Embryonic facial prominence (tissue), 1 donor: Measurements from ENCODE around the gene TRA2B.
"Not testable (repeated sequence)": the region's sequence is repeated elsewhere in the genome, so short reads cannot be mapped to it uniquely, and the experiment has no call there.

Experiments used
- DNase-seq: peaks from one replicate; pipeline ENCODE4 v3.0.0-alpha.2; 2016; ENCODE audit errors: extremely low spot score

The TRA2B gene

DNA sequence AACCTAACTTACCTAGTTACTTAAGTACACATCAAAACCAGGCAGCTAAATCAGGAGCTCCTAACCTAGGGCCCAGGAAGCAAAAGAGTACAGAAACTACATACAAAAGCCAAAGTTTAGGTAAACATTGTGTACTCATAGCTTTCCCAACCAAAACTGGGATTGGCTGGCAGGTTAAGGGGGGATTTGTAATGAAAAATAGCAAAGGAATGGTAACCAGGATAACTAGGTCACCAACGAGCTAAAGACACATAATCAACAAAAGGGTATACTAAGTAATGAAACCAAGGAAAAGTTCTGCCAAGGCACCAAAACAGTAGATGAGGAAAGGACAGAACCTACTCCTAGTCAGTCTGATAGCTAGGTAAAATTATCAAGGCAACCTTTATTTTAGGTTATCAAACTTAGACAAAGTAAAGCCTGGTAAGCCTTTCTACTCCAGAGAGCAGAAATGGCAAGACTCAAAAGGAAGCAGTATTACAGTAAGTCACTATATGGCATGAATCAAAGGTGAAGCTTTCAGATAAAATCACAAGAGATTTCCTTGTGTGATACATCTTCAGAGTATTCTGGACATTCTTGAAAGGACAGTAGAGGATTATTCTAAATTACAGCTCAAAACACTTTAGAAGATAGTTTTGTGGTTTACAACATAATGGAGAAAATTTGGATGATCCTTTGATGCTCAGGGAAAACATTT lies 10.2 kb downstream of the TRA2B start:
- DNase-seq: no peak

DNA sequence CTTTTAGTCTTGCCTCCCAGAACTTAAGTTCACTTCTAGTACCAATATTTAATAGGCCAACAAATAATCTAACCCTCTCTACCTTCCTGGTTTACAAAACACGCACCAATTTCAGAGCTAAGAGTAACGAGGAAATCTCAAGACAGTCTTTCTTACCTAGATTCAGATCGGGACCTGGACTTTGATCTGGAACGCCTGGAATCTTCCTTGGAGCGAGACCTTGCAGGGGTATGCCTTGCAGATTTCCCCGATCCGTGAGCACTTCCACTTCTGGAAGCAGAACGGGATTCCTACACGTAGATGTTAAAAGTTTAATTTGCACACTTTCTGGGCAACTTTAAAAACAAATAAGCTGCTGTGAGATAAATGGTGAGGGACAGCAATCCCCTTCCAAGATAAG lies 11.4 kb downstream of the TRA2B start:
- DNase-seq: no peak

DNA sequence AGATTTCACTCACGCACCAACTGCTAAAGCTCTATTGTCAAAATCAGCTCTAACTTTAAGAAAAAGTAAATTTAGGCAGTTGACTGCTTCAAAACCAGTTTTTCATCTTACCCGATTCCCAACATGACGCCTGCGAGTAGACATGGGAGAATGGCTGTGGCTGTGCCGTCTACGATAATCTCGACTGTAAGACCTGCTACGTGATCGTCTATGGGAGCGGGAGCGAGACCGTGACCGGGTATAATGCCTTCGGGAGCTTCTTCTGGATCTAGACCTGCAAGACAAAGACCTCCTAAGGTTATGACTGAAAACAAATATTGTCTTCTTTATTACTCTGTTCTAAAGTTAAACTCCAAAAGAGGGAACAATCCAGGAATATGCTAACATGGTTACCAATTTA lies 12.5 kb downstream of the TRA2B start:
- DNase-seq: no peak

DNA sequence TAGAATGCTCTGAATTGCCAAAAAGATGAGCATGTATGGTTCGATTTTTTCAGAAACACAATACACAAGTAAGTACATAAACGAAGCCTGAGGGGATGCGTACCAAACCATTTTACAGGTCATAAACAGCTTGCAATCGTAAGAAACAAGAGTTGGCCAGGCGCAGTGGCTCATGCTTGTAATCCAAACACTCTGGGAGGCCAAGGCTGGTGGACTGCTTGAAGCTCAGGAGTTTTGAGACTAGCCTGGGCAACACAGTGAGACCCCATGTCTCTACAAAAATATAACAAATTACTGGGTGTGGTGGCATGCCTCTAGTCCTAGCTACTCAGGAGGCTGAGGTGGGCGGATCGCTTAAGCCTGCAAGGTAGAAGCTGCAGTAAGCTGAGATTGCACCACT lies 13.4 kb downstream of the TRA2B start:
- no peak for DNase-seq

DNA sequence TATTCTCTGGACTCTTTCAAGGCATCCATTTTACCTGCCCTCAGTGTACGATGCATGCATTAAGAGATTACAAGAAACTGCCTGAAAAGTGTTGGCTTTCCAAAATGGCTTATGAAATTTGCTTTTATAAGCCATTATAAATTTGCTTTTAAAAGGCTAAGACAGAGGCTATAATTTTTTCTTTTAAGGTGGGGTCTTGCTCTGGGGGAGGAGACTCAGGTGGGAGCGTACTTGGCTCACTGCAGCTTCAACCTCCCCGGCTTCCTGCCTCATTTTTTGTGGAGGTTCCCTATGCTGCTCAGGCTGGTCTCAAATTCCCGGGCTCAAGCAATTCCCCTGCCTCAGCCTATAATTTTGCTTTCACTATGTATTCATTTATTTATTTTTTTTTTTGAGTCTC lies 17.6 kb downstream of the TRA2B start:
- no peak for DNase-seq

DNA sequence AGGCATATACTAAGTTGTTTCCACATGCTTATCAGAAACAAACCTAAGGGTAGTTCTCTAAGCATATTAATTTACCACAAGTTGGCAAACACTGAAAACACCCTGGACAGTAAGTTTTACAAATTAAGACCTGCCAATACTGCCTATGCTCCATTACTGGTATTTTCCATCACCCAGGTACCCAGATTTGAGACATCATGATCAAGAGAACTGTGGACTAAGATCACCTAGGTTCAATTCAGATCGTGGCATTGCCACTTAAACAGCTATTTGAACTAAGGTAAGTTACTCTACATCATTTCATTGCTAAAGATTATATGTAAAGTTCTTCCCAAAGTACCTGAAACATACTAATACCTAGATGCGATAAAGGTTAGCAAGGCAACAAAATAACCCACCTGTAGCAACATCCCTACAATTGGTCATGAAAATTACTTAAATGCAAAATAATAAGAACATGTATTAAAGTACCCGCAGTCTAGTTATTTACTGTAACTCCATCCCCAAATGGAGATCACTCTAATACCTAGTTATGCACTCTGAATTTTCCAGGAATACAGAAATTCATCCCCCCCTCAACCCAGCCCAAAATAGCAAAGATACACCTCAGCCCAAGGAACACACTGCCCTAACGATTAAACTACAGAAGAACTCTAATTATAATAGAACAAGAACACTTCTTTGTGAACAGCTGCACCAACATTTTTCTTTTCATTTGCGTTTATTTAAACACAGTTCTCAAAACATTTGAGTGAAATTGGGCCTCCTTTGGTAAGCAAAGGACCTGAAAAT lies 21.6 kb downstream of the TRA2B start:
- DNase-seq: no peak

DNA sequence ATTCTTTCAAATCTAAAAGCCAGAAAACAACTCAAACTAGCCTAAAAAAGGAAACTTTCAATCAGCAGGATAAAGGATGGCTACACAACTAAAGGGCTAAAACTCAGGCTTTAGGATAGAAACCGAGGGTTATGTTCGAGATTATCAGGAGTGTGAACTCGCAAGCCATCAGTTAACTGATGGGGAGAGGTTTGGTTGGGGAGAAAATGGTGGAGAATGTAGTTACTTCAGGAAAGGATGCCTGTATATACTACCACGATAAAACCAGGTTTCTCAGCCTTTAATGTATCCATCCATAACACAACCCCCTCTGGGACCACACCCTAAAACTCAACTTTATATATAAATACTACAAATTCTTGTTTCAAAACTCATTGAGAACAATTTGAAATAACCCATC lies 22.2 kb downstream of the TRA2B start:
- no peak for DNase-seq

DNA sequence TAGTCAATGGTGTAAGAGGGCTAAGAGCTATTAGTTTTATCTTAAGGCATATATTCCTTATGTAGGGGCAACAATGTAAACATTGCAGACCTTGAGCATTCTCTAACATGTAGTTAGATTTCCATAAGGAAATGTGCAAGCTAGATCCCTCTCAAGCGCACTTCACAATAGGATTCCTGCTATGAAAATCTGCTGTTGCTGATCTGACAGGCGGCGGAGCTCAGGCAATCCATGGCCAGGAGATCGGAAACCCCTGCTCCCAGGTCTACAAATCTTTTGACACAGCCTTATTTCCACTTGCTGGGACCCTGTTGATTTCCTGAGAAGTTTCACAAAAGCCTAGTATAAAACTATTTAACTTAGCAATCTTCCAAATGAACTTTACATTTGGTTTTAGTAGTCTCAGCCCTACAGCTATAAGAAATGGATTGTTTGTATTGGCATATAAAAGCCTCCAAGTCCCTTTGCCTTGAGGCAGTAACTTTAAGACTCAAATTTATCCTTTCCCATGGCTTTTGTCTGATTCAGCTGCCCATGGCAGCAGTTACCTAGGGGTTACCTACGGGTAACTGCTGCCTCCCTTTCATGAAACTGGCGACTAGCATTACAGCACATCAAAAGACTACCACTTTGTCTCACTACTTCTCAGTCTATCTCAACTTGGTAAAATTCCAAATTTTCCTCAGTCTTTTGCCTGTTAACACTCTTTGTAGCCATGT lies 22.7 kb downstream of the TRA2B start:
- no peak for DNase-seq

DNA sequence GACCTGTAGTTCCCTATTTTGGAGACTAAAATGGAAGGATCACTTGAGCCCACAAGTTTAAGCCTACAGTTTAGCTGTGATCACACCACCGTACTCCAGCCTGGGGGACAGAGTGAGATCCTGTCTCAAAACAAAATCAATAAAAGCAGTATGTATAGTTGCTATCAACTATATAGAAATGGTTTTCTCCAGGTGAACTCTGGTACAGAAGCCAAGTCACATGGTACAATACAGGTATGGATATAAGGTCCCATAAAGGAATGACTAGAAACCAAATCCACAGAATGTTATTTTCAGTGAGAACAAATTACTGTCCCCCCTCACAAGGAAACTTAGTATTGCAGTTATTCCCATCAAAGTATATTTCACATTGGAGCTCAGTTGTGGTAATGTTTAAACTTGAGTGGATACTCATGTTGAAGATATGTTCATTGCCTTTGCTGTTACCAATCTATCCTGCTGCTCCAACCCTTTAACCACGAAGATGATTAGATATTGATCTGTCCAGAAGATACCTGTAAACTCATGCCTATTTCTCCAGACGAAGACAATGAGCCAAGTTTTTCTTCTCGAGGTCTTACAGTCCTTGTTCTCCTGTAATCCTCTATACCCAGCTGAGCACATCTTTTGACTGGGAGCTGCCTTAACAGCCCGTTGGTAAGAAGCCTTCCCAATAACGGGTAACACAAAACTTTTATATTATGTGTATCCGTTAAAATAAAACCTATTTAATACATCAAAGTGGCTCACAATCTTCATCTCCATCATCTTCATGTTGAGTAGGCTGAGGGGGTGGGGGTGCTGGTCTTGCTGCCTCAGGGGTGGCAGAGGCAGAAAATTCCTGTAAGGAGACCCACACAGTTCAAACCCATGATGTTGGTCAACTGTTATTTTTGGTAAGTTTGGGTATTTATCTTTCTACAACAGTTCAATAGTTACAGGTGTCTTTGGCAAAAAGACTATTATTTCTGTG lies 24.6 kb downstream of the TRA2B start:
- no peak for DNase-seq

DNA sequence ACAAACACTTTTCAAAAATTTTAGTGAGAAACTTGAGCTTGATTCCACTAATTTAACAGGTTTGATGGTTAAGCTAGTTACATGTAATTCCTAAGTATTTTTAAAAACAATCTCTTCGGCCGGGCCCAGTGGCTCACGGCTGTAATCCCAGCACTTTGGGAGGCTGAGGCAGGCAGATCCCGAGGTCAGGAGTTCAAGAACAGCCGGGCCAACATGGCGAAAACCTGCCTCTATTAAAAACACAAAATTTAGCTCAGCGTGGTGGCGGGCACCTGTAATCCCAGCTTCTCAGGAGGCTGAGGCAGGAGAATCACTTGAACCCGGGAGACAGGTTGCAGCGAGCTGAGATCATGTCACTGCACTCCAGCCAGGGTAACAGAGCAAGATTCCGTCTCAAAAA lies 25.3 kb downstream of the TRA2B start:
- DNase-seq: no peak

DNA sequence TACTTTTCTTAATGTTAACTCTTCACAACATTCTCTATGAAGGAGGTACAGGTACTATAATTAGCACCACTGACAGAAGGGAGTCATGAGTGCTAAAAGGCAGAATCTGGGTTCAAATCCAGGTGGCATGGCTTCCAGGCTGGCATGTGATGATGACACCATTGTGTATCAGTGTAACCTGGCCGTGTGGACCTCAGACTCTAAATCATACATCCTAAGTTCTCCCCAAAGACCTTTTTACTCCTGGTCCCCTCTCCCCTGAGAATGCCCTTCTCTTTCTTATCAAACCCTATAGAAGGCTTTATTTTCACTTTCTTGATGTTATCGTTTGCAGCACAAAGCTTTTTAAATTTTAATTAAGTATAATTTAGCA lies 26.8 kb downstream of the TRA2B start:
- DNase-seq: not testable (repeated sequence)

DNA sequence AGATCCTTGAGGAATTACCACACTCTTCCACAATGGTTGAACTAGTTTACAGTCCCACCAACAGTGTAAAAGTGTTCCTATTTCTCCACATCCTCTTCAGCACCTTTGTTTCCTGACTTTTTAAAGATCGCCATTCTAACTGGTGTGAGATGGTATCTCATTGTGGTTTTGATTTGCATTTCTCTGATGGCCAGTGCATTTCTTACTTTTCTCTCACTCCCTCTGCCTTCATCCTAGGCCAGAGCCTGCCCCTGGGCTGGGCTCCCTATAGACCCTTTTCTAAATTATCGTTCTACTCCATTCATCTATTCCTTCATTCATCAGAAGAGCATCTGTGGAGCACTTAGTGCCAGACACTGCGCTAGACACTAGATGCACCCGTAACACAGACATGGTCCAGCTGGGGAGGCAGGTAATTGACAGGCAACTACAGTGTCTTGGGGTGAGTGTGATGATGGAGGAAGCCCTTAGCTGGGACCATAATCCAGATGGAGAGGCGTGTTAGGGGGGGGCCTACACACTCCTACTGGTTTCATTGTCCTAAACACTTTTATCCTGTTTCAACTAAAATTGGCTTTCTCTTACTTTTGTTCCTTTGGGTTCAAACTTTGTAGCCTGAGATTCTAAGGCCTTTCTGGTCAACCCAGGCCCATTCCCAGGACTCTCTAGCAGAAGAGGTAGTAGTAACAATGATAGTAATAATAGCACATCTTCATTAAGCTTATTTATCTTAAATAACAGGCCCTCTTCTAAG lies 27.3 kb downstream of the TRA2B start:
- not testable (repeated sequence) for DNase-seq

DNA sequence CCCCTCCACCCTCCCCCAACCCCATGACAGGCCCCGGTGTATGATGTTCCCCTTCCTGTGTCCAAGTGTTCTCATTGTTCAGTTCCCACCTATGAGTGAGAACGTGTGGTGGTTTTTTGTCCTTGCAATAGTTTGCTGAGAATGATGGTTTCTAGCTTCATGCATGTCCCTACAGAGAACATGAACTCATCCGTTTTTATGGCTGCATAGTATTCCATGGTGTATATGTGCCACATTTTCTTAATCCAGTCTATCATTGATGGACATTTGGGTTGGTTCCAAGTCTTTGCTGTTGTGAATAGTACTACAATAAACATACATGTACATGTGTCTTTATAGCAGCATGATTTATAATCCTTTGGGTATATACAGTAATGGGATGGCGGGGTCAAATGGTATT lies 27.9 kb downstream of the TRA2B start:
- DNase-seq: not testable (repeated sequence)

DNA sequence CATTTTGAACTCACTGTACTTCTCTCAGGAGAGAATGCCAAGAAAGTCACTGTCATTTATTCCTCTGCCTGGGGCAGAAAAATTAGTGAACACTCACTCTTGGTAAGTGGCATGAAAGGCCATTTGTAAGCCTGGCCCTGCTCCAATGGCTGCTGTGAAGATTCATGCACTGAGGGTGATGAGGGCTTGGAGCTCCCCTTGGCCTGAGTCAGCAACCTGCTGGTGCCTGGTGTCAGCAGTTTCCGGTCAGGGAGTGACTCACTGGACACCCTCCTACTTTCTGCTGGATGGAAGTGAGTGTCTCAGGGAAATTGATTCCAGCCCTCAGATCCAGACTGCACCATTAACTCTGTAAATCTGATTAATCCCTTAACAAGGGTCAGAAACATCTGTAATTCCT lies 37.6 kb downstream of the TRA2B start:
- DNase-seq: no peak

DNA sequence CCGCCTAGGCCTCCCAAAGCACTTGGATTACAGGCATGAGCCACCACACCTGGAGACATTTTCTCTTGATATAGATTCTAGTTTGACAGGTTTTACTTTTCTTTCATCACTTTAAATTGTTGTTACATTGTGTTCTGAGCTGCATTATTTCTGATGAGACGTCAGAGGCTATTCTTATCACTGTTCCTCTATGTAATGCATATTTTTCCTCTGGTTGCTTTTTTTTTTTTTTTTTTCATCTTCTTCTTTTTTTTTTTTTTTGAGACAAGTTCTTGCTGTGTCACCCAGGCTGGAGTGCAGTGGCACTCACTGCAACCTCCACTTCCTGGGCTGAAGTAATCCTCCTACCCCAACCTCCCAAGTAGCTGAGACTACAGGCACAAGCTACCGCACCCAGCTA lies 41.2 kb downstream of the TRA2B start:
- no peak for DNase-seq

DNA sequence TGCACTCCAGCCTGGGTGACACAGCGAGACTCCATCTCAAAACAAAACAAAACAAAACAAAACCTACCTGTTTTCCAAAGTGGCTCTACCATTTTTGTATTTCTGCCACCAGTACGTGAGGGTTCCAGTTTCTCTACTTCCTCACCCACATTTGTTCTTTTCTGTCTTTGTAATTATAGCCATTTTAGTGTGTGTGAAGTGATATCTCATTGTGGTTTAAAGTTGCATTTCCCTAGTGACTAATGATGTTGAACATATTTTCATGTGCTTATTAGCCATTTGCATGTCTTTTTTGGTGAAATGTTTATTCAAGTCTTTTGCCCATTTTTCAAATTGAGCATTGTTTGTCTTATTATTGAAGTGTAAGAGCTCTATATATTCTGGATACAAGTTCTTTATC lies 50.7 kb downstream of the TRA2B start:
- DNase-seq: no peak

DNA sequence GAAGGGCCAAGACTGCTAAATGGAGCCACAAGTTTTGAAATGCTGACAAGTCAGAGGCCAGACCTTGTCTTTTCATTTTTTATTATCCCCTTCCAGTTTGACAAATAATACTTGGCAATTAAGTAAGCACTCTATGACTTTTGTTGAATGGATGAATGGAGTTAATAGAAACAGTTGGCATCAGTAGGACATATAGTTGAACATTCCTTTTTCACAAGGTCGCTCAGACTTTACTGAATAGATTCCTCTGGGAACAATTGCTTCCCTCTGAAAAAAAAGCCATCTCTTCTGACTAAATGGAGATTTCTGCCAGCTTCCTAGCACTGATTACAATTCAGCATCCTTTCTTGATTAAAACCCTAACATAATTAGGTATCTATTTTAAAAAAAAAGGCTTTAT lies 53.2 kb downstream of the TRA2B start:
- no peak for DNase-seq

DNA sequence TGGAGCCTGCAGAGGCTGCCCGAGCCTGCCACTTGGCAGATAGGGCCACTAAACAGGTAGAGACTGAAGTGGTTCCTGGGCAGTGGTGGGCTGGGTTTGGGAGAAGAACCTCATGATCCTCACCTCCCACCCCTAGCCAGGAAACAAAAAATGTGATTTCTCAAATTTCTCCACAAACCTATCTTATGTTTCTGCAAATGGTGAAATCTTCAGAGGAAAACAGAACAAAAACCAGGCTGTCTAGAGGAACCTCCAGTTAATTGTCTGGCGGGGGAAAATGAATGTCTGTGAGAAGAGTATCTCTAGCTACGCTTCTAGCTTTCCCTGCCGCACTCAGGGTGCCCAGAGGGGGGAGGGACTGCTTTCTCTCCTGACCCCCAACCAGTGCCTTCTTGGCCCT lies 55.9 kb downstream of the TRA2B start:
- no peak for DNase-seq

DNA sequence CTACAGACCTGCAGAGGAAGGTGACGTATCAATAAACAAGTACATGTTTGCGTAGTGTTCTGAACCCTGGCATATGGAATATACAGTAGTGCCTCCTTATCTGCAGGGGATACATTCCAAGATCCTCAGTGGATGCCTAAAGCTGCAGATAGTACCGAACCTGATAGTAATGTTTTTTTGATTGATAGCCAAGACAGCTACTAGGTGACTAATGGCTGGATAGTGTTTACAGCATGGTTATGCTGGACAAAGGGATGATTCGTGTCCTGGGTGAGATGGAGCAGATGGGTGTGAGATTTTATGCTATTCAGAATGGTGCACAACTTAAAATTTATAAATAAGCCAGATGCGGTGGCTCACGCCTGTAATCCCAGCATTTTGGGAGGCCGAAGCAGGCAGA lies 57.2 kb downstream of the TRA2B start:
- DNase-seq: no peak

DNA sequence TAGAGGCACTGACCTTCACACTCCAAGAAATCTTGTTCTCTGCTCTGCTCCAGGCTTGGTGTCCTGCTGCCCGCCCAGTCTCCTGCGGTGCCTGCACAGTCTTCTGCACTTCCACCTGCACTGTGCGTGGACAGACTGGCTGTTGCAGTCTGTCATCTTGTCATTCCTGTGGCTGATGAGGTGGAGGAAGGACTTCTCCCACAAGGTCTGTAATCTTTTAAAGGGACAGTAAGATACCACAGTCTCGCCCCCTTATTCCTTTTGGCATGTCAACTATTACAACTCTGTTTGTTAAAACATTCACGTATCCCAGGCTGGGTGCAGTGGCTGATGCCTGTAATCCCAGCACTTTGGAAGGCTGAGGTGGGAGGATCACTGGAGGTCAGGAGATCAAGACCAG lies 58.9 kb downstream of the TRA2B start:
- DNase-seq: no peak

DNA sequence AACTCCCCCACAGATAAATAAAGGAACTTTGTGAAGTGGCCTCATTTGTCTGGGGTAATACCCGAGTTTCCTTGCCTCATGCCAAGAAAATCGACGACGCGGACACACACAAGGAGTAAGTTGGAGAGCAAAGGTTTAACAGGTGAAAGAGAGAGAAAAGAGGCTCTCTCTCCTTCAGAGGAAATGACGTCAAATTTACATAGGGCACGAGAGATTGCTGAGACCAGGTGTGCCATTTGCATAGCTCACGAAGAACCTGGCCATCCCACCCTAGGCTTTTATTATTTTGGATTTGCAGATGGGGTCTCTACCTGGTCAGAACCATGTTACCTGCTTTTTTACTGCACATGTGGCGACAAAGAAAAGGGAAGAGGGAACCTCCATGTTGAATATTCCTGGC lies 63.7 kb downstream of the TRA2B start:
- DNase-seq: no peak
